ENCODE data around the gene ZNF219. TPM values are rescaled to one million over a fixed set of nuclear protein-coding genes. Genes with fewer than 3 reads are reported as not detected.

The ZNF219 gene
- total and polyA plus RNA-seq, 2 of the 13 experiments (the other 11 are each of a cell fraction or from before 2014, with no cell fraction given): 34.5 to 36.6 TPM

DNA sequence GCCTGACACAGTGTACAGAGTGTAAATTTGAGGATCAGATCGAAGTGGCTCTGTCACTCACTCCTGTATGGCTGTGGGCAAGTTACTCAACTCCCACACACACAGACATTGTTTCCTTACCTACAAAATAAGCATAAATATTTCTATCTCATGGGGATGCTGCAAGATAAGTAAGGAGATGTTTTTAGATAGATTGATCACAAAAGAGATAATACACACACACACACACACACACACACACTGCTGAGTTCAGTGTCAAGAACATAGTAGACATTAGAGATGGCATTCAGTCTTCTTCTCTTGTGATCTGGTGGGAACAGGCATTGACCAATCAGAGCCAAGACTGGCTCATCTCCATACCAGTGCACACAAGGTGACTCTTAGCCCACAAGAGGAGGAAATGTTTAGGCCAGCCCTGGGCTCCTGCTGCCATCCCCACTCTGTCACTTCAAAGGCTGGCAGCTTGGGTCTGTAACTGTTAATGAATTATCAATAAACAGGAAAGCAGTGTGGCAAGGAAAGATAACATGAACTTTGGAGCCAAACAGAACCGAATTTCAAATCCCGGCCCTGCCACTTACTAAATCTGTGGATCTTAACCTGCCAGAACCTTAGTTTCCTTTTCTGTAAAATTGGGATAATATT, 44.2 kb downstream of the ZNF219 start (continued):
- TF ChIP-seq AHDC1 (CRISPR knock-in tag; IDR thresholded peaks at IDR 0.05; ENCODE audit: borderline replicate concordance): peak; percentile 98
- peak; percentile 80; the same call in 1 of the 2 replicates for TF ChIP-seq ARNTL (CRISPR knock-in tag; IDR thresholded peaks at IDR 0.05)
- TF ChIP-seq MAX (IDR thresholded peaks at IDR 0.05): peak; percentile 52; the same call in 1 of the 2 replicates

Data from HepG2 (cell line).